Measurements from ENCODE around the gene HUWE1.
"Not testable (repeated sequence)": the region's sequence is repeated elsewhere in the genome, so short reads cannot be mapped to it uniquely, and the experiment has no call there.

HUWE1 gene

DNA sequence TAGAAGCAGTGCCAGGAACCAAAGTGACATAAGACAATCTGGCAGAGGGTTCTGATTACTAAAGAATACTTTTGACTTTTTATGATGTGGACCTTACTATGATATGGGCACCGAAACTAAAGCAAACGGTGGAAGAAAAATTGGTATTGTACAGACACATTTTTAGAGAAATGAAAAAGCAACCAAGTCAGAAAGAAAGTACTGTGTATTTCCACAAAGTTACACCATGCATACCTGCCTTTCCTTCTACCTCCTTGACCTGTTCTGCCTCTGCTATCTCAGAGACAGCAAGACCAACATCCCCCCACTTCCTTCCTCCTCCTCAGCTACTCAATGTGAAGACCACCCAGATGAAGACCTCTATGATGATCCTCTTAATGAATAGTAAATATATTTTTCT is 88.3 kb downstream of the HUWE1 start:
- DNase-seq = no peak

DNA sequence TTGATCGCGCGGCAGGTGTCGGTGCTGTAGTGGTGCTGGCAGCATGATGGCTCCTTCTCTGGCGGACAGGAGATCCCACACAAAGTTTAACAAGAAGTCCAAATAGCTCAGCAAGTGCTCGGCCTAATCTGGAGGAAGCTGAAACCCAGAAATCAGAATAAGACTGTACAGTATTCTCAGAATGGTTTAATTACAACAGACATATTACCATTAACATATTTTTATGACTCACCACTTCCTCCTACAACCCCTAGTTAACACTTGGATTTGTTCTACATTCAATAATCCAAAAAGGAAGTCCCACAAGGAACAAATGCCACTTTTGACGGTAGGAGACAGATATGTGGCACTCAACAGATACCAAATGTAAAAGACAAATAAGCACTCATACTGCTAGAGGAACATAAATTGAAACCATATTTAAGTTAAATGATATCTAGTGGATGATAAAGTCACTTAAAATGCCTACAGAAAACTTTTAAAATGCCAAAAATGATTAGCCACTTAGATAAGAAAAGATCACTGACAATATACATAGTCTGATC is 91.2 kb downstream of the HUWE1 start:
- no peak for DNase-seq

DNA sequence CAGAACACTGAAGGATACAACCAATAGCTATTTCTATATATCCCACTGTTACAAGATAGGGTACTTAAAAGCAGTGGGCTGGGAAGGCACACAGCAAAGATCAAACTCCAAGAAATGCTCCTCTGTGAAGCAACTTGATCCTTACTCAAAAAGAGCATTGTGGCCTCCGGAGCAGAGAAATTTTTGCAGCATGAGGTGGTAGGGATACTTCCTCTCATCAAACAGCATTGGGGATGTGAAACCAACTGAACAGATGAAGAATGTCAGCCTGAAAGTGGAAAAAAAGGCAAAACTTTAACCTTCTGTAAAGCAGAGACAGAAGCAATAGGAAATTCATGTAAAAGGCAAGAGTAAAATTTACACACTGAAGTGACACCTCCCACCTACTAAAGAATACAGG is 92.2 kb downstream of the HUWE1 start:
- DNase-seq = no peak

DNA sequence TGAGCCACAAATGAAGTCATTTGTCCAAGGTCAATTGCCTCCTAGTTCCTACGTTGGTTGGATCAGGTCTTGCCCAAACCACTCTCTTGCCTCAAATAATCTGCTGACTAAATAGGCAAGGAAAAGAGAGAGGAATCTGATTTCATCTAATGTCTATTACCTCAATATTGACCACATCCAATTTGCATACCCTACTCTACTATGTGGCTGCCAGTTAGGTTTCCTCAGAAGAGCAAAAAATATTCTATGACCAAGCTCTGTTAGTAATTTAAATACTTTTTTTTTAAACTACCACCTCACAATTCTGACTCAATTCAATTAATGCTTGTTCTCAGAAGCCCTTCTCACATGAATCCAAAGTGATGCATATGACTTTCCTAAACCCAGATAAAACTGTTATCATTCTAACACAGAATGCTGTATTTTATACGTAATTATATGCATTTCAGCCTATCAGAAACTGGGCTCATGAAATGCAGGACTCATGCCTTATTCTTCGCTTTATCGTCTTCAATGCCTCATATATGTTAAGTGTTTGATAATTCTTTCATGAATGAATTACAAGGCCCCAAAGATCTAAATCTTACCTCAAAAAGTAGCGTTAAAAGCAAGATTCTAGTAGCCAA is 98.6 kb downstream of the HUWE1 start:
- no peak for DNase-seq

DNA sequence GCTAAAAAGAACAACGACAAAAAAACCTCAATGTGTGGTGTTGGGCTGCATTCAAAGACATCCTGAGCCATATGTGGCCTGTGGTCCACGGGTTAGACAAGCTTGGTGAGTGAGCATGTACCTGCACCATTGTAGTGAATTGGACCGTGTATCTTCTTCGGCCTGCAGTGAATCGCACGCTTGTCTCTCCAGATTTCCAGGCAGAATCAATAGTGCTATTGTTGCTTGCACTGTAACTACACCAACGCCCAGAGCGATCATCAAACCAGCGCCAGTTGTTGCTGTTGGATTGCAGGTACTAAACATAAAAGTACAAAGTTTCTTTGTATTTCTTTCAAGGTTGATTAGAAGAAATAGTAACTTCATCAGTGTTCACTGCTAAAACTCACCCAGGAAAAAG is 101.6 kb downstream of the HUWE1 start:
- DNase-seq = no peak

DNA sequence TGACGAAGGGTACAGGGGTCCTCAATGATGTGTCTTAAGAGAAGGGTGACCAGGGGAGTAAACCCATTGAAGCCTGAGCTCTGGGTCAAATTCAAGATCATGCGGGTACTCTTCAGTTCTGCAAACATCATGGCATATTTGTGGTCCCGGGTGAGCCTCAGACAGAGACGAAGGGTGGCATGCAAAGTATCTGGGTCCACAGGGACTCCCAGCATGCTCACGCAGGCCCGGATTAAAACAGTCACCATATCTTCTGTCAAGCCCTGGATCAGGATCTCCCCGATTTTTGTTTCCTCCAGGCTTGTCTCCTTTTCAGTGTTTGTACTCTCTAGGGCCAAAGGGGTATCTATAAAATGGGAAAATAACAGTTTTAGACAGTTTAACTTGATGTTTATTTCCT is 102.9 kb downstream of the HUWE1 start:
- DNase-seq = no peak

DNA sequence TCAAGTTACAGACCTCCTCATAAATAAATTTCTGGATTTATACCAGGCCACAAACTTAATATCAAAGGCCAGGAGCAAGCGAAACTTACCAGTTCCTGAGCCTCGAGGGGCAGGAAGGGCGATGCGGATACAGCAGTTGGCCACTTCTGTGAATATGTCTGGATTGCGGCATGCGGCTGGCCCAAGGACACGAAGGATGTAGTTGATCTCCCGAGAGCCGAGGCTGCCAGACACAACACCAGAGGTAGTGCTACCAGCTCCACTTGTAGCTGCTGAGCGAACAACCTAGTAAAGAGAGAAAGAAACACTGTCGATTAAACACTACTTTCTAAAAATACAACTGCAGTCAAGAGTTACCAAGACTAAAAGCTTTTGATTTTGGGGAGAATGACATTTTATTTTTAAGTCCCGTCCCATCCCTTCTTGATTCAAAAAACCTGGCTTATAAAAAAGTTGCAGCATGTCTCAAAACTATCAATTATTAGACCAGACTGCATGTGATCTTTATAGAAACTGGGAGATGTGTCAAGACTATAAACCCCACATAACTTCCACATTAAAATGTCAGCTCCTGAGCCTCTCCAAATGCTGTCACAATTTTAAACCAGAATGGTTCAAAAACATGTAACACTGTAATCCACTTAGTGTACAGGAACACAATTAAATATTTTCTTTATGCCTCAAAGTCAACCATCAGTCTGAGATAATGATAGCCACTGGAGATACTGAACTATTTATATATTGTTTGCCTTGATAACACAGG is 105.6 kb downstream of the HUWE1 start:
- DNase-seq = no peak

DNA sequence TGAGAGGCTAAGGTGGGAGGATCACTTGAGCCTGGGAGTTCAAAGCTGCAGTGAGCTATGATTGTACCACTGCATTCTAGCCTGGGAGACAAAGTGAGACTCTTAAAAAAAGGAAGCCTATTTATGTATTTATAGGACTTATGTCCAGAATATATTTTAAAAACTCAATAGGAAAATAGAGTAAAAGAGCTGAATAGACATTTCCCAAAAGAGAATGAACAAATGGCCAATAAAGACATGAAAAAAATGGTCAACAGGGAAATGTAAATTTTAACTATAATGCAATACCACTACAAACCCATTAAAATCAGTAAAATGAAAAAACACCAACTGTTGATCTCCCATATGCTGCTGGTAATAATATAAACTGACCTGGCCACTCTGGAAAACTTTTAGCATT is 115.0 kb downstream of the HUWE1 start:
- DNase-seq = no peak

DNA sequence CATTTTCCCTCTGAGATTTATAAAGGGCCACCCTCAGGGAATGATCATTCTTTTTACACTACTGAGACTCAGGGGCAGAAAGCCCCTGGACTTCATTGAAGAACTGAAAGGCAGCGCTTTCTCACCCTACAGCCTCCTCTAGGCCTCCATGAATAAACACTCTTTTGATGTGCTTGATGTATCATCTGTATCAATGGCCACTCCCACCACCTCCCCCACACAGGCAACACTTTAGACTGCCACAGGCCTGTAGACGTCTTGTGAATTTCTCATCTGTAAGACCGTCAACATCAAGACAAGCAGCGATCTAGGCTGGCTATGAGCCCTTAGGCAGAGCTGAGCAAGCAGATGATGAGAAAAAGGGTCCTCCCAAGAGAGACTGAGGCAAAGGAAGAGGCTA is 123.2 kb downstream of the HUWE1 start:
- no peak for DNase-seq

DNA sequence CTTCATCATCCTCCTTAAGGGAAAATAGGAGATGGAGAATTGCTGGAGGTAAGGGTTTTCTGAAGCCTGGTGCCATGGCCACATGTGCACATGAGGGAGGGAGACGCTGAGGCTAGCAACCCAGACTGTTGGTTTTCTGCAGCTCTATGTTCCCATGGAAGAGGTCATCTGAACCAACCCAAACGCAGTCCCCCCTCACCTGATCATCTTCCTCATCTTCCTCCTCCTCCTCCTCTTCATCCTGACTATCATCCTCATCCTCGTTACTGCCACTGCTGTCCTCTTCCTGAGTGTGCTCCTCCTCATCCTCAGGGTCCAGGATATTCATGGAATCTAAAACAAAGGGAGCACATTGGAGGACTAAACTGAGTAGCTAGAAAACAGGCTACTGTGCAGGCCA is 124.6 kb downstream of the HUWE1 start:
- DNase-seq = no peak

DNA sequence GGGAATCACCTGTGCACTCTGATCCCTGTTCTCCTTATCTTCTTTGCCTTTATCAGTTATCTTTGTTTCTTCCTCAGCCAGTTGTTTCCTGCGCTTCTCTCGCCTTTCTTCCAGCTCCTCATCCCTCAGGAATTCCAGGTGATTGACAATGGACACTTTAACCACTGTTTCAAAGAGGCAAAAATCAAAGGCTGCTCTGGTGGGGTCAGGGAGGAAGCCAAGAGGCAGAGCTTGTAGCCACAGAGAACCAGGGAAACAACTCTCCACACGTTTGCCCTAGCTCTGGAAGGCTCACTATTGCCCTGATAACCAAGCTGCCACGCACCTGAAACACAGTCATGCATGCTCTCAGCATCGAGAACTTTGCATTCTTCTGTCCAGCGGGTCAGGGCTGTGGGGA is 127.9 kb downstream of the HUWE1 start:
- DNase-seq = no peak

DNA sequence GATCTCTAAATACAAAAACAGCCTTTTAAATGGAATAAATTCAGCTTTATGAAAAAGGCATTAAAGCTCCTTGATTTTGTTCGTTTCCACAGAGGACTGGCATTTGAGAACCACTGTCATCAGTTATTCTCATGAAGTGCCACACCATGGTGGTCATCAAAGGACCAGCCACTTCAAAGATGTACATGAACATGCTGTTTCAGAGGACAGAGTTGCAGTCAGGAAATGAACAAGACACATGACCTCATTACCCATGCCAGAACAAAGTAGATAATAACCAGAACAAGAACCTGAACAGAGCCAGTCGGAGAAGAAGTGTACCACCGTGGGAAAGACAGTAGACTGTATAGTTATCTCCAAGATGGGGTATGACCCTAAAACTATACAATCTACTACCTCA is 129.7 kb downstream of the HUWE1 start:
- no peak for DNase-seq

DNA sequence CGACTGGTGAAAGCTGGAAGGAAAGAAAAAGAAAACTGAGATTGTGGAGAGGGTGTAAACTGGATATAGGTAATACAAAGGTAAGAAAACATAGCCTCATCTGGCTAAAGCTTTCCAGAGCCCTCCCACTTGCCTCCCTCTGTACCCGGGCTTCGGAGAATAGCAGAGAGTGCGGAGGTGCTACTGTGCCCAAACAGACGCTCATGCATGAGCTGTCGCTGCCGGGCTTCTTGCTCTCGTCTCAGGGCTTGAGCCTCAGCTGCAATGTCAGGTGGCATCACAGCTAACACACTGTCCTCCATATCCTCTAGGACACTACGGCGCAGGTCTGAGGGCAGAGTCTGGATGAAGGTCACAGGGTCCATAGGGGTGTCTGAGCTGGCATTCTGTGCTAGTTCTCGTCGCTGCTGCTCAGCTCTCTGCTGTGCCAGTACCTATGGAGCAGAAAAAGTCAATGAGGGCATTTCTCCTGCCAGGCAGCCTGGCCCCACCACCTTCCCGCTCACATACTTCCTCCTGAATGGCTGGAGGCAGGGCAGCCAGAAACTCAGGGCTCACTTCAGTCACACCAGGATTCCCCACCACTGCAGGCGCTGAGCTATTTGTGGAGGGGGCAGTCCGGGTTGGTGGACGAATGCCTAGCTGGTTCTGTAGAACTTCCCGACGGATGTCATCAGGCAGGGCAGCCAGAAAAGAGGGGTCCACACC is 135.6 kb downstream of the HUWE1 start:
- DNase-seq = no peak

DNA sequence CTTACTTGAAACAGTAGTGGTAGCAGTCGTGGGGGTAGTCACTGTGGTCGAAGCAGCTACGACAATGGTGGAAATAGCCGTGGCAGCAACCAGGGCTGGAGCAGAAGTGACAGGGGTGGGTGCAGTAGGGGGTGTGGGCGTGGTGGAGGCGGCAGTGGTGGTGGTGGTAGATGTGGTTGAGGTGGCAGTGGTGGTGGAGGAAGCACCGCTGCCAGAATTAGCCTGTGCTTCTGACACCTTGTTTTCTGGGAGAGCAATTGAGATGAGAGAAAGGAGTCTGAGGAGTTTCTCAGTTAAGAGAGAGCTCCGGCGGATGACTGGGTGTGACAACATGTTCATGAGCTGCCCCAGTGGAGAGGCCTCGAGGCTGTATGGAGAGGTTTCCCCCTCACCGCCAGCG is 138.9 kb downstream of the HUWE1 start:
- DNase-seq = no peak

DNA sequence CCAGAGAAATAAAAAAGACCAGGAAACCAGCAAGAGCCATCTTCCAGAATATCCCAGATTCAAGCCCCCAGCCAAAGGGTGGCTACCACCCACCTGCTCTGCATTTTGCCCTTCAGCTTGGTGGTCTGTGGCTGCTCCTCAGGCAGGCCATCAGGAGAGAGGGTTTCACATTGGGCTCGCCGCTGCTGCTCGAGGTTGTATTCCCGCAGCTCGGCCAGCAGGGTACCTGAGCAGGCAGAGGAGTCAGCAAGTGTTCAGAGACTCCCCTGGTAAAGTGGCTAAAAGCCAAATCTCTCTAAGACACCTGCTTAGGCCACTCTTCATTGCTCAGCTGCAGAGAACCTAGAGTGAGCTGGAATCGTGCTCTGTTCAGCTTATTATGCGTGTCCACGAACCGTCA is 141.6 kb downstream of the HUWE1 start:
- DNase-seq = no peak

DNA sequence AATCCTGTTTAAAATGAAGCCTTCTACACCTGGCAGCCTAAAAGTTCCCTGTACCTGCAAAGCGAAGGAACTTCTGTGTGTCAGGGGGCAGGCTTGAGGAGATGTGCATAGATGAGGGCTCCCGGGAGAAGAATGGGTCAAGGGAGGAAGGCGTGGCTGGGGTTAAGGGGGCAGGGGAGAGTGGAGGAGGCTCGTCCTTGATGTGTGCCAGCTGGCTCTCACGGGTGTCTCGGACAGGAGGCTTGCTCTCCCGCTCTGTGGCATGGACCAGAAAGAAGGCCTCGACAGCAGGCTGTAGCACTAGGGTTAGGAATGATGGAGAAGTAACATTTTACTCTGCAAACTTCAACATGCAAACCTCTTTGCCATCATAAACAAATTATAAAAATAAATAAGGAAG is 147.7 kb downstream of the HUWE1 start:
- DNase-seq = no peak

DNA sequence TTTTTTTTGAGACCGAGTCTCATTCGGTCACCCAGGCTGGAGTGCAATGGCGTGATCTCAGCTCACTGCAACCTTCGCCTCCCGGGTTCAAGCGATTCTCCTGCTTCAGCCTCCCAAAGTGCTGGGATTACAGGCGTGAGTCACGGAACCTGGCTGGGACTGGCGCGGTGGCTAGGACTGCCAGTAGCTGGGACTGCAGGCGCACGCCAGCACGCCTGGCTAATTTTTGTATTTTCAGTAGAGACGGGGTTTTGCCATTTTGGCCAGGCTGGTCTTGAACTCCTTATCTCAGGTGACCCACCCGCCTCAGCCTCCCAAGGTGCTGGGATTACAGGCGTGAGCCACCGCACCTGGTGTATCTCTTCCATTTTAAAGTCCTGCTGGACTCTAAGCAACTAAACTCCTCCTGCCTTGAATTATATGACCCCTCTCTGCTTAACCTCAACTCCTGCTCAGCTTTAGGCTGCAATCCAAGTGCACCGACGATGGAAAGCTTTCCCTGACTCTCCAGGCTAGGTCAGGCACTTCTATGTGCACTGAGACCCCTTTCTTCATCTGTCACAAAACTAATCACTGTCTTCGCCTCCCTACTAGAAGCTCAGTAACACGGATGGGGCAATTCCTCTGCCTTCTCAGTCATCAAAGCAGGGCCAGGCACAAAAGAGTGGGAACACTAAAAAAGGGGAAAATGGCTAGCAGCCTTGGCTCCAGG is 155.1 kb downstream of the HUWE1 start:
- peak; percentile 6 for DNase-seq

DNA sequence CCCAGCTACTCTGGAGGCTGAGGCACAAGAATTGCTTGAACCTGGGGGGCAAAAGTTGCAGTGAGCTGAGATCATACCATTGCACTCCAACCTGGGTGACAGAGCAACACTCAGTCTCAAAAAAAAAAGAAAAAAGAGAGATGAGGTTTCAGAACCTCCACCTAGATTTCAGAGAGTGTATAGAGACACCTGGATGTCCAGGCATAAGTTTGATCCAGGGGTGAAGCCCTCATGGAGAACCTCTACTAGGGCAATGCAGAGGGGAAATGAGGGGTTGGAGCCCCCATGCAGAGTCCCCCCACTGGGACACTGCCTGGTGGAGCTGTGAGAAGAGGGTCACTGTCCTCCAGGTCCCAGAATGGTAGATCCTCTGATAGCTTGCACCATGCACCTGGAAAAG is 159.5 kb downstream of the HUWE1 start:
- DNase-seq = no peak

DNA sequence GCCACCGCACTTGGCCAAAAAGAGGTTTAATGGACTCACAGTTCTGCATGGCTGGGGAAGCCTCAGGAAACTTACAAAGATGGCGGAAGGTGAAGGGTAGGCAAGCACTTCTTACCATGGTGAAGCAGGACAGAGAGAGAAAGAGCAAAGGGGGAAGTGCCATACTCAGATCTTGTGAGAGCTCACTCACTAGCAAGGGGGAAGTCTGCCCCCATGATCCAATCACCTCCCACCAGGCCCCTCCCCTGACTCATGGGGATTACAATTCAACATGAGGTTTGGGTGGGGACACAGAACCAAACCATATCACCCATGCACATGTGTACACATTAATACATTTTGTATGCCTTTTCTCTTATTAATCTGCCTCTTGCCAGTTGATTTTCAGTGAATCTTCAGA is 175.2 kb downstream of the HUWE1 start:
- no peak for DNase-seq

DNA sequence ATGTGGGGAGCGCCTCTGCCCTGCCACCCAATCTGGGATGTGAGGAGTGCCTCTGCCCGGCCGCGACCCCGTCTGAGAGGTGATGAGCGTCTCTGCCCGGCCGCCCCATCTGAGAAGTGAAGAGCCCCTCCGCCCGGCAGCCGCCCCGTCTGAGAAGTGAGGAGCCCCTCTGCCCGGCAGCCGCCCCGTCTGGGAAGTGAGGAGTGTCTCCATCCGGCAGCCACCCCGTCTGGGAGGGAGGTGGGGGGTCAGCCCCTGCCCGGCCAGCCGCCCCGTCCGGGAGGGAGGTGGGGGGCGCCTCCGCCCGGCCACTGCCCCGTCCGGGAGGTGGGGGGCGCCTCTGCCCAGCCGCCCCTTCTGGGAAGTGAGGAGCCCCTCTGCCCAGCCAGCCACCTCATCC is 182.5 kb downstream of the HUWE1 start:
- not testable (repeated sequence) for DNase-seq

DNA sequence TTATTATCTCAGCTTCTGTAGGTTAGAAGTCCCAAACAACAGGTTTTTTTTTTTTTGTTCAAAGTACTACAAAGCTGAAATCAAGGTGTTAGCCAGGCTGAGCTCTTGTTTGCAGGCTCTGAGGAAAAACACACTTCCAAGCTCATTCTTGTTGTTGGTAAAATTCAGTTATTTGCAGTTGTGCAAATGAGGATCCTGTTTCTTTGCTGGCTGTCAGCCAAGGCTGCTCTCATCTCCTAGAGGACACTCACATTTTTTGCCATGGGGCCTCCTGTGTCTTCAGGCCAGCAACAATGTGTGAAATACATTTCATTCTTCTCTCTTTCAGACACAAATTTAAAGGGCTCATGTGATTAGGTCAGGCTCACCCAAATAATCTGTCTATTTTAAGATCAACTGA is 192.1 kb downstream of the HUWE1 start:
- peak; percentile 68 for DNase-seq

DNA sequence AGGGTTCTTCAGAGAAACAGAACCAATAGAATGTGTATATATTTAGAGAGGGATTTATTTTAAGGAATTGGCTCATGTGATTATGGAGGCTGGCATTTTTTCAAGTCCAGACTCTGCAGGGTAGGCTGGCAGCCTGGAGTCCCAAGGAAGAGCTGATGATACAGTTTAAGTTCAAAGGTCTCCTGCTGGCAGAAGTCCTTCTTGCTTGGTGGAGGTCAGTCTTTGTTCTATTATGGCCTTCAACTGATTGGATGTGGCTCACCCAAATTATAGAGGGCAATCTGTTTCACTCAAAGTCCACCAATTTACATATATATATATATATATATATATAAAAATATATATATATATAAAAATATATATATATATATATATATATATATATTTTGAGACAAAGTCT is 200.2 kb downstream of the HUWE1 start:
- DNase-seq = no peak

DNA sequence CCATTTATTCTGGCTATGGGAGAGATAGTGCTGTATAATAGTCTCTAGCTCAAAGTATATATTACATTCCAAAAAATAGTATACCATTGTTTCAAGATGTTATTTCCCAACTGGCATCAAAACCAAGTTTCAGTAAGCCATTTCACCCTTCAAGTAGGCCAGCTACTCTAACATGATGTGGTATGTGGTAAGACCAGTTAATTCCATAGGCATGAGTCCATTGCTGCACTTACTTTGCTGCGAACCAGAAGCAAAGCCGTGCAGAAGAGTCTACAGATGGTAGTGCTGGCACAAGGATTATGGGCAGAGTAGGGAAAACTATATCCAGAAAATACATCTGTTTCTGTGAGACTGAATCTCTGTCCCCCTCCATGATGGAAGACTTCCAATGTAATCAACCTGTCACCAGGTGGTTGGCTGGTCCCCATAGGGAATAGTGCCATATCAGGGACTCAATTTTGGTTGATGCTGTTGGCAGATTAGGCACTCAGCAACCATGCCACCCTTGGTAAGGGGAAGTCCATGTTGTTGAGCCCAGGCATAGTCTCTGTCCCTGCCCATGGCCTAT is 202.6 kb downstream of the HUWE1 start:
- no peak for DNase-seq
